Tibial artery (tissue), 4 donors: ENCODE data around the gene VAV1.
"Not testable (repeated sequence)": the region's sequence is repeated elsewhere in the genome, so short reads cannot be mapped to it uniquely, and the experiment has no call there.

Experiments used
- DNase-seq, 2 donors: peaks; one replicate each; pipeline ENCODE4 v3.0.0-alpha.2; 2019
- H3K27ac ChIP-seq, 2 donors: fragments of 200-600 bp; sonication (generic) in 1 of 2; 1 replicate in 1 of 2; 2 replicates in 1 of 2; pipeline ENCODE4 v1.5.1; 2018 to 2019; ENCODE audit warnings: mild to moderate bottlenecking in 1 of 2
- H3K27me3 ChIP-seq, 2 donors: fragments of 200-600 bp; sonication (generic) in 1 of 2; one replicate each; pipeline versions ENCODE4 v1.5.1 to v1.6.0; 2016 to 2019
- H3K36me3 ChIP-seq, 3 donors: fragments of 200-600 bp; sonication (generic) in 2 of 3; one replicate each; pipeline ENCODE4 v1.5.1; 2016 to 2019; ENCODE audit warnings: mild to moderate bottlenecking in 2 of 3
- H3K4me1 ChIP-seq, 4 donors: fragments of 200-600 bp; sonication (generic) in 2 of 4; 1 replicate in 3 of 4; 2 replicates in 1 of 4; pipeline ENCODE4 v1.5.1; 2016 to 2019
- H3K4me3 ChIP-seq, 2 donors: fragments of 200-600 bp; sonication (generic) in 1 of 2; 1 replicate in 1 of 2; 2 replicates in 1 of 2; pipeline ENCODE4 v1.5.1; 2018 to 2019; ENCODE audit warnings: mild to moderate bottlenecking in 2 of 2
- H3K9me3 ChIP-seq, 3 donors: fragments of 200-600 bp; sonication (generic) in 1 of 3; one replicate each; pipeline ENCODE4 v1.5.1; 2016 to 2019
- CTCF ChIP-seq, 2 experiments: fragments of 200-600 bp in 1 of 2; fragments of 450-650 bp in 1 of 2; IDR thresholded peaks; one replicate each; pipeline ENCODE4 v1.5.1; 2017 to 2019; ENCODE audit warnings: antibody characterized with exemption in 2 of 2, mild to moderate bottlenecking in 1 of 2, moderate library complexity in 1 of 2
- intact Hi-C: fragments of 100-400 bp; cut with DNase I; formaldehyde crosslinking; loops from one replicate; pipeline ENCODE4 v1.15.0; 2023; ENCODE audit warnings: low total_unique reads

The VAV1 gene

GRCh38 chr19:6797646-6798045 lies 25.1 kb downstream of the VAV1 start:
- TF ChIP-seq CTCF (IDR thresholded peaks at IDR 0.05): no peak
- peaks cover 0 to 10% of the 10 kb centered on the region in 2 donors for H3K27me3 ChIP-seq
- H3K36me3 ChIP-seq: no peaks in the 10 kb centered on the region
- H3K27ac ChIP-seq: no peak overlapping the region
- intact Hi-C loops: no loop called here
- H3K4me1 ChIP-seq: peaks cover 0 to 17% (median 5%) of the 10 kb centered on the region in 4 donors
- H3K9me3 ChIP-seq: peaks cover 0 to 5% (median 0%) of the 10 kb centered on the region in 3 donors
- DNase-seq: no peak
- no peak overlapping the region for H3K4me3 ChIP-seq

GRCh38 chr19:6800160-6800790 lies 27.8 kb downstream of the VAV1 start:
- H3K4me3 ChIP-seq, H3K27me3 ChIP-seq, H3K9me3 ChIP-seq, DNase-seq, H3K36me3 ChIP-seq, H3K27ac ChIP-seq, intact Hi-C loops: not testable (repeated sequence)
- peaks cover 0 to 17% (median 5%) of the 10 kb centered on the region in 4 donors for H3K4me1 ChIP-seq

- Histone ChIP-seq H3K27me3 (peaks cover 0 to 13% of the 10 kb centered on the region in 2 donors), H3K9me3 (no peaks in the 10 kb centered on the region), H3K4me1 (peaks cover 0 to 17% (median 5%) of the 10 kb centered on the region in 4 donors), H3K4me3 (peak overlapping the region; percentile 25), H3K36me3 (no peaks in the 10 kb centered on the region), H3K27ac (no peak overlapping the region)
- TF ChIP-seq CTCF (IDR thresholded peaks at IDR 0.05): no peak
- intact Hi-C loops: no loop called here
- no peak for DNase-seq
Measured at GRCh38 chr19:6800991-6801484, 28.5 kb downstream of the VAV1 start.

- H3K9me3 ChIP-seq: no peaks in the 10 kb centered on the region
- peak overlapping the region; percentile 25 for H3K4me3 ChIP-seq
- intact Hi-C loops: no loop called here
- peaks cover 0 to 9% of the 10 kb centered on the region in 2 donors for H3K27me3 ChIP-seq
- peak; percentile 66 to 82 for DNase-seq
- no peak for TF ChIP-seq CTCF (IDR thresholded peaks at IDR 0.05)
- H3K4me1 ChIP-seq: peaks cover 0 to 17% (median 5%) of the 10 kb centered on the region in 4 donors
- no peak overlapping the region for H3K27ac ChIP-seq
- H3K36me3 ChIP-seq: no peaks in the 10 kb centered on the region
Measured at GRCh38 chr19:6801485-6802086, 29.1 kb downstream of the VAV1 start.

- TF ChIP-seq CTCF (IDR thresholded peaks at IDR 0.05): no peak
Measured at GRCh38 chr19:6802336-6803035, 30.0 kb downstream of the VAV1 start.

GRCh38 chr19:6803036-6803404 lies 30.5 kb downstream of the VAV1 start:
- H3K4me1 ChIP-seq: peaks cover 0 to 17% (median 5%) of the 10 kb centered on the region in 4 donors
- DNase-seq: no peak
- intact Hi-C loops: no loop called here
- H3K36me3 ChIP-seq: no peaks in the 10 kb centered on the region
- no peak overlapping the region for H3K27ac ChIP-seq
- no peaks in the 10 kb centered on the region for H3K9me3 ChIP-seq
- H3K27me3 ChIP-seq: peaks cover 0 to 13% of the 10 kb centered on the region in 2 donors
- no peak overlapping the region for H3K4me3 ChIP-seq
- no peak for TF ChIP-seq CTCF (IDR thresholded peaks at IDR 0.05)

More at GRCh38 chr19:6802336-6803035, 30.0 kb downstream of the VAV1 start:
- Histone ChIP-seq H3K27ac (no peak overlapping the region), H3K27me3 (peaks cover 0 to 13% of the 10 kb centered on the region in 2 donors), H3K36me3 (no peaks in the 10 kb centered on the region), H3K4me3 (no peak overlapping the region), H3K9me3 (no peaks in the 10 kb centered on the region), H3K4me1 (peaks cover 0 to 17% (median 5%) of the 10 kb centered on the region in 4 donors)
- DNase-seq: peak; percentile 52 to 71
- intact Hi-C loops: no loop called here
